ENCODE measurements around the gene HRK. TPM values are rescaled to one million over a fixed set of nuclear protein-coding genes. Genes with fewer than 3 reads are reported as not detected.

The HRK gene
- total RNA-seq, 2 donors from 2014 or later: 0.08 TPM; not detected in 1

DNA sequence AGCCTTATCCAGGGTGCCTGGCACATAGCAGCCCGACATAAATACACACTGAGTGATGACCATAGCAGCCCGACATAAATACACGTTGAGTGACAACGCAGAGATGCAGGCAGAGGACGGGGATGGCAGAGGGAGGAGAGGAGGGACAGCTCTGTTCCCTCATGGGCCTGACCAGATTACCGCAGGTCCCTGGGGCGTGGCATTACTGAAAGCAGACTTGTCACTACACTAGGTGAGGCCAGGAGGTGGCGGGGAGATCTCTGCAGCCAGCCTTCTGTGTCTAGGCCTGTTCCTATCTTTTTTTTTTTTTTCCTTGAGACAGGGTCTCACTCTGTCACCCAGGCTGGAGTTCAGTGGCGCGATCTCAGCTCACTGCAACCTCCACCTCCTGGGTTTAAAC lies 69.0 kb downstream of the HRK start:
- DNase-seq (ENCODE audit: low spot score): no peak
- Histone ChIP-seq H3K9me3 (no peaks in the 10 kb centered on the region), H3K4me3 (no peak overlapping the region), H3K36me3 (no peaks in the 10 kb centered on the region), H3K27ac (no peak overlapping the region), H3K27me3 (no peaks in the 10 kb centered on the region), H3K4me1 (no peaks in the 10 kb centered on the region)
- TF ChIP-seq, protein P1, sequence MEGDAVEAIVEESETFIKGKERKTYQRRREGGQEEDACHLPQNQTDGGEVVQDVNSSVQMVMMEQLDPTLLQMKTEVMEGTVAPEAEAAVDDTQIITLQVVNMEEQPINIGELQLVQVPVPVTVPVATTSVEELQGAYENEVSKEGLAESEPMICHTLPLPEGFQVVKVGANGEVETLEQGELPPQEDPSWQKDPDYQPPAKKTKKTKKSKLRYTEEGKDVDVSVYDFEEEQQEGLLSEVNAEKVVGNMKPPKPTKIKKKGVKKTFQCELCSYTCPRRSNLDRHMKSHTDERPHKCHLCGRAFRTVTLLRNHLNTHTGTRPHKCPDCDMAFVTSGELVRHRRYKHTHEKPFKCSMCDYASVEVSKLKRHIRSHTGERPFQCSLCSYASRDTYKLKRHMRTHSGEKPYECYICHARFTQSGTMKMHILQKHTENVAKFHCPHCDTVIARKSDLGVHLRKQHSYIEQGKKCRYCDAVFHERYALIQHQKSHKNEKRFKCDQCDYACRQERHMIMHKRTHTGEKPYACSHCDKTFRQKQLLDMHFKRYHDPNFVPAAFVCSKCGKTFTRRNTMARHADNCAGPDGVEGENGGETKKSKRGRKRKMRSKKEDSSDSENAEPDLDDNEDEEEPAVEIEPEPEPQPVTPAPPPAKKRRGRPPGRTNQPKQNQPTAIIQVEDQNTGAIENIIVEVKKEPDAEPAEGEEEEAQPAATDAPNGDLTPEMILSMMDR (IDR thresholded peaks at IDR 0.05): no peak

DNA sequence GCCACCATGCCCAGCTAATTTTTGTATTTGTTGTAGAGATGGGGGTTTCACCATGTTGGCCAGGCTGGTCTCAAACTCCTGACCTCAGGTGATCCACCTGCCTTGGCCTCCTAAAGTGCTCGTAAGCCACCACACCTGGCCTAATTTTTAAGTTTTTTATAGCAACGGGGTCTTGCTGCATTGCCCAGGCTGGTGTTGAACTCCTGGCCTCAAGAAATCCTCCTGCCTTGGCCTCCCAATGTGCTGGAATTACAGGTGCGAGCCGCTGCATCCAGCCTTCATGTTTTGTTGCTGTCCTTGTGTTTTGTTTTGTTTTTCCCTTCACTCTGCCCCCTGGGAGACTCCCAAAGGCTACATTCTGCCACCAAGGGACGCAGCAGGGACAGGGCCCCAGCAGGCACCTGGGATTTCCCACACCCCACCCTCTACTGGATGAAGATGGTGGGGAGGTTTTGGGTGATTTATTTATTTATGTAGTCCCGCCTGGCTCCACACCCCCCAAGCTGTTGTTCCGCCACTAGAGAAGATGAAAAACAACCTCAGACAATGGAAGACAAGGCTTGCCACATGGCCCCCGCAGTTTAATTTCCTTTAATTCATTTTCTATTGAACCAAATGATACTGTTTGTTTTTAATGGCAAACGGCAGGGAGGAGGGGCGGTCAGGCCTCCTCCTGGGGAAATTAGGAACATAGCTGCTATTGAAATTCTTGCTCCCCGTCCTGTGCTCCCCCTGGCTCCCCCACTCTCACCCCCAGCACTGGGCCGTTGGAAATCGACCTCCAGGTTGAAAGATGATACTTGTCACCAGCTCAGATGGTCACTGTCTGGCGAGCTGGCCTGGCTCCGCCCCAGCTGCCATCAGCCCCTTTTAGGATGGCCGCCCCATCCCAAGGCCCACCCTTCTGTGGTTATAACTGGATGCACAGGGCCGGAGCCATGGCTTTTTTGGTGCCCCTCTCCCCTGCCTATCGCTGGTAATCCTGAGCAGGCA lies 72.8 kb downstream of the HRK start:
- Histone ChIP-seq H3K9me3 (no peaks in the 10 kb centered on the region), H3K36me3 (no peaks in the 10 kb centered on the region), H3K27me3 (no peaks in the 10 kb centered on the region), H3K27ac (no peak overlapping the region), H3K4me3 (no peak overlapping the region), H3K4me1 (no peaks in the 10 kb centered on the region)
- DNase-seq (ENCODE audit: low spot score): no peak
- TF ChIP-seq, protein P1 (IDR thresholded peaks at IDR 0.05): no peak

GRCh38 chr12:116807546-116807945 lies 73.7 kb downstream of the HRK start:
- Histone ChIP-seq H3K27ac (no peak overlapping the region), H3K4me3 (no peak overlapping the region), H3K27me3 (no peaks in the 10 kb centered on the region), H3K36me3 (no peaks in the 10 kb centered on the region), H3K4me1 (no peaks in the 10 kb centered on the region), H3K9me3 (no peaks in the 10 kb centered on the region)
- DNase-seq (ENCODE audit: low spot score): no peak
- TF ChIP-seq, protein P1 (IDR thresholded peaks at IDR 0.05): no peak

DNA sequence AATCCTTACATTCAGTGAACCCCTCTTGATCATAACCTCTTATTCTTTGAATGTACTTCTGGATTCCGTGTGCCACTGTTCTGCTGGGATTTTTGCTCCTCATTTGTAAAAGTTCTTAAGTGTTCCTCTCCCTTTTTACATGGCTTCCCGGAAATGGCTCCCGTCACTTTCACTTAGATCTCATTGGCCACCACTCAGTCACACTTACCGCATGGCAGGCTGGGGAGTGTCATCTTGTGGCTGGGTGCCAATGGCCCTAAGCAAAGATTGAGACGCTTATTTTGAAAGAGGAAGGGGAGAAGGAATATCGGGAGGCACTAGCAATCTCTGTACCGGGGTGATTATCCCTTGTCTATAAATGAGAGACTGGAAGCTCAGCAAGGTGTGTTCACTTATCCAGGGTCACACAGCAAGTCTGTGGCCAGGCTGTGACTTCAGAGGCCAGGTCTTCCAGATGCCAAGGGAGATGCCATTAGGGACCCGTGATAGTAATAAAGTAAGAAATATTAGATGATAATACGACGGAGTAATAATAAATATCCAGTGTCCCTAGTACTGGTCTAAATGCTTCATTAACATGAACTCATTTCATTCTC lies 74.3 kb downstream of the HRK start:
- no peak for DNase-seq (ENCODE audit: low spot score)
- Histone ChIP-seq H3K27ac (no peak overlapping the region), H3K4me1 (no peaks in the 10 kb centered on the region), H3K36me3 (no peaks in the 10 kb centered on the region), H3K4me3 (no peak overlapping the region), H3K27me3 (no peaks in the 10 kb centered on the region), H3K9me3 (no peaks in the 10 kb centered on the region)
- TF ChIP-seq, protein P1 (IDR thresholded peaks at IDR 0.05): no peak

Other genes with a start within 250 kb of the HRK start
- gene SPRING1, start 143.4 kb downstream of the HRK start, total RNA-seq: 10 to 100 TPM in 1 of 2 donors, 1 to 10 TPM in 1; 9.4 to 12.0 TPM
- gene RNFT2, start 143.1 kb downstream of the HRK start, total RNA-seq: 1 to 10 TPM in 1 of 2 donors, under 1 TPM in 1; 0.89 to 1.1 TPM
- gene FBXW8, start 29.5 kb upstream of the HRK start, total RNA-seq: 1 to 10 TPM; 7.9 to 9.0 TPM
- 10 to 100 TPM; 31.2 to 36.2 TPM for gene TESC, start 218.0 kb upstream of the HRK start, total RNA-seq

Data from right atrium auricular region (tissue), 2 donors.